Tibial nerve (tissue), 4 donors: ENCODE data around the gene MPPED1. TPM values are rescaled to one million over a fixed set of nuclear protein-coding genes. Genes with fewer than 3 reads are reported as not detected.

Experiments used
- DNase-seq, 2 donors: peaks; one replicate each; pipeline ENCODE4 v3.0.0-alpha.2; 2019; ENCODE audit warnings: low spot score in 2 of 2
- H3K27ac ChIP-seq, 4 donors: fragments of 200-600 bp; sonication (generic) in 3 of 4; one replicate each; pipeline ENCODE4 v1.5.1; 2017 to 2019; ENCODE audit warnings: mild to moderate bottlenecking in 1 of 4
- H3K27me3 ChIP-seq, 2 donors: fragments of 200-600 bp; sonication (generic) in 1 of 2; one replicate each; pipeline versions ENCODE4 v1.5.1 to v1.6.0; 2017 to 2019
- H3K36me3 ChIP-seq, 3 donors: fragments of 200-600 bp; sonication (generic); one replicate each; pipeline ENCODE4 v1.5.1; 2018 to 2019
- H3K4me1 ChIP-seq, 4 donors: fragments of 200-600 bp; sonication (generic) in 3 of 4; one replicate each; pipeline ENCODE4 v1.5.1; 2017 to 2019
- H3K4me3 ChIP-seq, 4 donors: fragments of 200-600 bp; sonication (generic) in 3 of 4; one replicate each; pipeline ENCODE4 v1.5.1; 2017 to 2019; ENCODE audit warnings: mild to moderate bottlenecking in 1 of 4, moderate library complexity in 1 of 4
- H3K9me3 ChIP-seq, 4 donors: fragments of 200-600 bp; sonication (generic) in 3 of 4; one replicate each; pipeline ENCODE4 v1.5.1; 2017 to 2019
- EP300 ChIP-seq, 2 donors: sonication (generic); formaldehyde crosslinking; IDR thresholded peaks; one replicate each; pipeline ENCODE4 v1.6.1; 2017; ENCODE audit warnings: antibody characterized with exemption in 2 of 2, mild to moderate bottlenecking in 1 of 2
- POLR2A ChIP-seq, 2 donors: fragments of 450-650 bp; IDR thresholded peaks; one replicate each; pipeline ENCODE4 v1.6.1; 2017; ENCODE audit warnings: antibody characterized with exemption in 2 of 2, mild to moderate bottlenecking in 2 of 2, moderate library complexity in 2 of 2
- WGBS, 2 donors: methylation state at CpG; one replicate each; pipeline ENCODE4 v1.1.5; 2018; 5-methylcytosine and 5-hydroxymethylcytosine counted together
- total RNA-seq, 4 donors: library from RNA; depleted of rRNA; stranded (reverse); fragments of >200 nt; gene quantifications; one replicate each; pipeline ENCODE4 v1.1.0, GENCODE V29; 2016
- TF ChIP-seq, protein P1 (sequence below), 5 experiments: fragments of 200-600 bp in 3 of 5; fragments of 450-650 bp in 2 of 5; sonication (generic) in 3 of 5; IDR thresholded peaks; one replicate each; pipeline ENCODE4 v1.5.1; 2016 to 2019; ENCODE audit warnings: antibody characterized with exemption in 5 of 5, mild to moderate bottlenecking in 3 of 5, moderate library complexity in 2 of 5

MPPED1 gene
- total RNA-seq, 4 donors from 2014 or later = 1.2 to 2.4 (median 1.8) TPM

DNA sequence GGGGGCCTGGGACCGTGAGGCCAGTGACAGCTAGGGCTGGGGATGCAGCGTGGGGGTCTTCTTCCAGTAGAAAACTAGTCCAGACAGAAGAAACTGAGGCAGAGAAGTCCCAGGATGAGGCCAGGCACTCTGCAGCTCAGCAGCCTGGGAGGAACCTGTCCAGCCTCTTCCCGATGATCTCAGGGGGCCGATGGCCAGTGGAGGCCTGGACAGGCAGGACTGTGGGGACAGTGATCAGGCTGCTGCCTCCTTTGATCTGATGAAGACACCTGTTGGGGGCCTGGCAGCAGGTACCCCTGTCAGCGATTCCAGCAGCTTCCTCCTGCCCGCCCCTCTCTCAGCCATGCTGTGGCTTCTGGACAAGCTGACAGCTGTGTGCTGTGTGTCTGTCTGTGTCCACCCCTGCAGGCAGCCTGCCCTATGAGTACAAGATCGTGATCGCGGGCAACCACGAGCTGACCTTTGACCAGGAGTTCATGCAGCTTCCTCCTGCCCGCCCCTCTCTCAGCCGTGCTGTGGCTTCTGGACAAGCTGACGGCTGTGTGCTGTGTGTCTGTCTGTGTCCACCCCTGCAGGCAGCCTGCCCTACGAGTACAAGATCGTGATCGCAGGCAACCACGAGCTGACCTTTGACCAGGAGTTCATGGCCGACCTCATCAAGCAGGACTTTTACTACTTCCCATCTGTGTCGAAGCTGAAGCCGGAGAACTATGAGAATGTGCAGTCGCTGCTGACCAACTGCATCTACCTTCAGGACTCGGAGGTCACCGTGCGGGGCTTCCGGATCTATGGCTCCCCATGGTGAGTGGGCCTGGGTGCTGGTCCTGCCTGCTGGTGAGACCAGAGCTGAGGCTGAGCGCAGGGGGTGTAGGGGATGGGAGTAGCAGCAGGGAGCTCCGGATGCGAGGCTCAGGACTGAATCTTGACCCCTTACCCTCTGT is 62.6 kb downstream of the MPPED1 start:
- no peak overlapping the region for H3K27ac ChIP-seq
- peaks cover 0 to 4% (median 0%) of the 10 kb centered on the region in 4 donors for H3K4me1 ChIP-seq
- no peak overlapping the region for H3K4me3 ChIP-seq
- H3K9me3 ChIP-seq = no peaks in the 10 kb centered on the region
- no peaks in the 10 kb centered on the region for H3K27me3 ChIP-seq
- no peaks in the 10 kb centered on the region for H3K36me3 ChIP-seq
- no peak for DNase-seq
- TF ChIP-seq, protein P1, sequence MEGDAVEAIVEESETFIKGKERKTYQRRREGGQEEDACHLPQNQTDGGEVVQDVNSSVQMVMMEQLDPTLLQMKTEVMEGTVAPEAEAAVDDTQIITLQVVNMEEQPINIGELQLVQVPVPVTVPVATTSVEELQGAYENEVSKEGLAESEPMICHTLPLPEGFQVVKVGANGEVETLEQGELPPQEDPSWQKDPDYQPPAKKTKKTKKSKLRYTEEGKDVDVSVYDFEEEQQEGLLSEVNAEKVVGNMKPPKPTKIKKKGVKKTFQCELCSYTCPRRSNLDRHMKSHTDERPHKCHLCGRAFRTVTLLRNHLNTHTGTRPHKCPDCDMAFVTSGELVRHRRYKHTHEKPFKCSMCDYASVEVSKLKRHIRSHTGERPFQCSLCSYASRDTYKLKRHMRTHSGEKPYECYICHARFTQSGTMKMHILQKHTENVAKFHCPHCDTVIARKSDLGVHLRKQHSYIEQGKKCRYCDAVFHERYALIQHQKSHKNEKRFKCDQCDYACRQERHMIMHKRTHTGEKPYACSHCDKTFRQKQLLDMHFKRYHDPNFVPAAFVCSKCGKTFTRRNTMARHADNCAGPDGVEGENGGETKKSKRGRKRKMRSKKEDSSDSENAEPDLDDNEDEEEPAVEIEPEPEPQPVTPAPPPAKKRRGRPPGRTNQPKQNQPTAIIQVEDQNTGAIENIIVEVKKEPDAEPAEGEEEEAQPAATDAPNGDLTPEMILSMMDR (IDR thresholded peaks at IDR 0.05) = no peak
- 31 to 66% methylated on average over 13 to 24 of the region's 28 CpGs for WGBS, 2 donors

DNA sequence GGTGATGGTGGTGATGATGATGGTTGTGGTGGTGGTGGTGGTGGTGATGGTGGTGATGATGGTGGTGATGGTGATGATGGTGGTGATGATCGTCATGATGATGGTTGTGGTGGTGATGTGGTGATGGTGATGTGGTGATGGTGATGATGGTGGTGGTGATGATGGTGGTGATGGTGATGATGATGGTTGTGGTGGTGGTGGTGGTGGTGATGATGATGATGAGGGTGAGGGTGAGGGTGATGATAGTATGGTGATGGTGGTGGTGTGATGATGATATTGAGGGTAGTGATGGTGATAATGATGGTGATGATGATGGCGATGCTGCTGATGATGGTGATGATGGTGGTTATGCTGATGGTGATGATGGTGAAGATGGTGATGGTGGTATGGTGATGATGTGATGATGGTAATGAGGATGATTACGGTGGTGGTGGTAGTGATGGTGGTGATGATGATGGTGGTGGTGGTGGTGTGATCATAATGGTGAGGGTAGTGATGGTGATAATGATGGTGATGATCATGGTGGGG is 63.8 kb downstream of the MPPED1 start:
- Histone ChIP-seq H3K4me3 (no peak overlapping the region), H3K36me3 (no peaks in the 10 kb centered on the region), H3K4me1 (peaks cover 0 to 4% (median 0%) of the 10 kb centered on the region in 4 donors), H3K9me3 (no peaks in the 10 kb centered on the region), H3K27me3 (no peaks in the 10 kb centered on the region), H3K27ac (no peak overlapping the region)
- 94 to 96% methylated on average over 3 of the region's 3 CpGs for WGBS, 2 donors
- DNase-seq = no peak
- TF ChIP-seq EP300 (IDR thresholded peaks at IDR 0.05) (no peak), POLR2A (IDR thresholded peaks at IDR 0.05) (no peak)
- TF ChIP-seq, protein P1 (IDR thresholded peaks at IDR 0.05) = no peak

DNA sequence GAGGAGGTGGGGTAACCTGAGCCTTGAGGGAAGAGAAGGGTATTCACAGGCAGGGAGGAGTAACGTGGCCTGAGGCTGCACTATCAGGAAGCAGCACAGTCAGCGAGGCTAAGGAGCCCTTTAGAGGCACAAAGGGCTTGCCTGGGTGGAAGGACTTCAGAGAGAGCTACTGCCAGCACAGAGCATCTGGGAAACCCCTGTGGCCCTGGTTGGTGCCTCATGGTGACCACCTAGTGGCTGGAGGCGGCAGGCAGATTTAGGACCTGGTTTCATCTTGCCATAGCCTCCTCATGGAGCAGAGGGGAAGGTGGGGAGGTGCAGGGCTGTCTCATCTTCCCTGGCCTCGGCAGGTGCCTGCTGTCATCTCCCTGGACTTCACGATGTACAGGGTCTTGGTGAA is 64.5 kb downstream of the MPPED1 start:
- peaks cover 0 to 4% (median 0%) of the 10 kb centered on the region in 4 donors for H3K4me1 ChIP-seq
- no peak overlapping the region for H3K27ac ChIP-seq
- no peaks in the 10 kb centered on the region for H3K9me3 ChIP-seq
- no peak for DNase-seq
- H3K27me3 ChIP-seq = no peaks in the 10 kb centered on the region
- 56 to 64% methylated on average over 4 to 5 of the region's 5 CpGs for WGBS, 2 donors
- no peaks in the 10 kb centered on the region for H3K36me3 ChIP-seq
- H3K4me3 ChIP-seq = no peak overlapping the region
- TF ChIP-seq, protein P1 (IDR thresholded peaks at IDR 0.05) = no peak
- TF ChIP-seq EP300 (IDR thresholded peaks at IDR 0.05) = no peak
- no peak for TF ChIP-seq POLR2A (IDR thresholded peaks at IDR 0.05)

GRCh38 chr22:43476751-43477725 is 65.2 kb downstream of the MPPED1 start:
- Histone ChIP-seq H3K4me3 (no peak overlapping the region), H3K36me3 (no peaks in the 10 kb centered on the region), H3K27ac (no peak overlapping the region), H3K27me3 (no peaks in the 10 kb centered on the region), H3K4me1 (peaks cover 0 to 8% (median 0%) of the 10 kb centered on the region in 4 donors), H3K9me3 (no peaks in the 10 kb centered on the region)
- DNase-seq = no peak
- TF ChIP-seq EP300 (IDR thresholded peaks at IDR 0.05) (no peak), POLR2A (IDR thresholded peaks at IDR 0.05) (no peak)
- TF ChIP-seq, protein P1 (IDR thresholded peaks at IDR 0.05) = no peak
- 82% methylated on average over 10 to 12 of the region's 14 CpGs for WGBS, 2 donors
